ENCODE data around the gene DYRK1A.
"Not testable (repeated sequence)": the region's sequence is repeated elsewhere in the genome, so short reads cannot be mapped to it uniquely, and the experiment has no call there.

DYRK1A gene

DNA sequence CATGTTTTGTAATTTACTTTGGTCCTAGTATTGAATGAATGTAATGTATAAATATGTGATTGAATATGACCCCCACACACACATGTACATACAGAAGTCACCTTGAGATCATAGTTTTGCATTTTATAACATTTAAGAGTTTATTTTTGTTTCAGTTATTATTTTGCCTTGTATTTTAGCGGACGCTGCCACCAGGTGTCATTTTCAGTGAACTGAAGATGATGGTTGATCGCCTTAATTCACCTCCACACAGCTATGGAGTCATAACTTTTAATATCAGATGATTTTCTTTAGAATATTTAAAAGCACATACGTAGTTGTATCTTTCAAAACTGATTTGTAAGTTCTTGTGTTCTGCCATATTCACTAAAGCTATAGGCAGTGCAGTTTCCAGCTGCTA lies 130.4 kb downstream of the DYRK1A start:
- DNase-seq, result no peak

- no peak for DNase-seq
These were observed 132.1 kb downstream of the DYRK1A start for GRCh38 chr21:37498664-37499063.

DNA sequence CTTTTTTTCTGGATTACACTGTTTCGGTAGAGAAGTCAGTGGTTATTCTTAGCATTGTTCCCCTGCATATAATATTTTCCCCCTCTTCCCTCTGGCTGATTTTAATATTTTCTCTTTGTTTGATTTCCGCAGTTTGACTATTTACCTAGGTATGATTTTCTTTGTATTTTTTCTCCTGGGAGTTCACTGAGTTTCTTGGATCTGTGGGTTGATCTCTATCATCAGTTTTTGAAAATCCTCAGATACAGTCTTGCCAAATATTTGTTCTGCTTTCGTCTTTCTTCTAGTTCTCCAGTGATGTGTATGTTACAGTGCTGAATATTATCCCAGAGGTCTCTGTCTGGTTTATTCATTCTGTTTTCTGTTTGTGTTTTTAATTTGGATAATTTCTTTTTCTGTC lies 136.4 kb downstream of the DYRK1A start:
- DNase-seq, result no peak

- no peak for DNase-seq
These were observed 137.4 kb downstream of the DYRK1A start for GRCh38 chr21:37503848-37504467.

GRCh38 chr21:37505963-37506362 lies 139.4 kb downstream of the DYRK1A start:
- DNase-seq, result no peak

- DNase-seq, result no peak
These were observed 141.1 kb downstream of the DYRK1A start for GRCh38 chr21:37507716-37508115.

- DNase-seq, result no peak
These were observed 141.8 kb downstream of the DYRK1A start for GRCh38 chr21:37508341-37508740.

DNA sequence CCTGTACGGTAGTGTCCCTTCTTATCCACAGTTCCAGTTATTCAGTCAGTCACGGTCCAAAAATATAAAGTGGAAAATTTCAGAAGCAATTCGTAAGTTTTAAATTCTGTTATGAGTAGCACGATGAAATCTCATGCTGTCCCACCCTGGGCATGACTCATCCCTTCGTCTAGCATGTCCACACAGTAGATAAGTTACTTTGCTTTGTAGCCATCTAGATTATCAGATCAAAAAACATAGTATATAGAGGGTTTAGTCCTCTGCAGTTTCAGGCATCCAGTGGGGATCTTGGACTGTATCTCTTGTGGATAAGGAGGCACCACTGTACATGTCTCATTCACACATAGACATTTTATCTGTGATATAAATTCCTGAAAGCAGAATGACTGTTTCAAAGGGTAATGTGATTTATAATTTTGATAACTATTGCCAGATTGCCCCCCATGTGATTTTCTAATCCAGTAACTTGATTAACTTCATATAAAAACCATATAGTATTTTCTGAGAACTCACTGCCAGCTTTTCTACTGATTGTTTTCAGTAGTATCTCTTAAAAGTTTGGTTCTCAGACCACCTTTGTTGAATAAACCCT lies 143.3 kb downstream of the DYRK1A start:
- DNase-seq, result no peak

GRCh38 chr21:37511848-37512247 lies 145.3 kb downstream of the DYRK1A start:
- DNase-seq, result no peak

DNA sequence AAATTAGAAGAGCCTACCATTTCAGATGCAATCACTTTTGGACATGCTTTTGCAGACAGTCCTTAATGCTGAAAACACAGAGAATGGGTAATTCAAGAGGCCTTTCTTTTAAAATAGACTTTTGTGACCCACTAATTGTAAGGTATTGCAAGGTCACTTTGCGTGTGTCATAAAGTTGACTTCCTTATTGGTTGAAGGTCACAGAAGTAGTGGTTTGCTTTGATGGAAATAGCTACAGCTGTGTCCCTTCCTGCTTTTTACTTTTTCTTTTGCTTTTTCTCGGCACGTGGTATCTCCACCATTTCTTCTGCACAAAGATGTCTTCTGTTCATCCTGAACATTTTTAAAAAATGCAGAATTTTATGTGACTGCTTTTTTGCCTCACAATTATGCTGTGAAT lies 146.8 kb downstream of the DYRK1A start:
- no peak for DNase-seq

GRCh38 chr21:37514038-37514667 lies 147.6 kb downstream of the DYRK1A start:
- DNase-seq, result no peak

GRCh38 chr21:37516998-37517397 lies 150.4 kb downstream of the DYRK1A start:
- DNase-seq, result no peak

GRCh38 chr21:37520801-37521200 lies 154.2 kb downstream of the DYRK1A start:
- no peak for DNase-seq

GRCh38 chr21:37521658-37522057 lies 155.1 kb downstream of the DYRK1A start:
- no peak for DNase-seq

DNA sequence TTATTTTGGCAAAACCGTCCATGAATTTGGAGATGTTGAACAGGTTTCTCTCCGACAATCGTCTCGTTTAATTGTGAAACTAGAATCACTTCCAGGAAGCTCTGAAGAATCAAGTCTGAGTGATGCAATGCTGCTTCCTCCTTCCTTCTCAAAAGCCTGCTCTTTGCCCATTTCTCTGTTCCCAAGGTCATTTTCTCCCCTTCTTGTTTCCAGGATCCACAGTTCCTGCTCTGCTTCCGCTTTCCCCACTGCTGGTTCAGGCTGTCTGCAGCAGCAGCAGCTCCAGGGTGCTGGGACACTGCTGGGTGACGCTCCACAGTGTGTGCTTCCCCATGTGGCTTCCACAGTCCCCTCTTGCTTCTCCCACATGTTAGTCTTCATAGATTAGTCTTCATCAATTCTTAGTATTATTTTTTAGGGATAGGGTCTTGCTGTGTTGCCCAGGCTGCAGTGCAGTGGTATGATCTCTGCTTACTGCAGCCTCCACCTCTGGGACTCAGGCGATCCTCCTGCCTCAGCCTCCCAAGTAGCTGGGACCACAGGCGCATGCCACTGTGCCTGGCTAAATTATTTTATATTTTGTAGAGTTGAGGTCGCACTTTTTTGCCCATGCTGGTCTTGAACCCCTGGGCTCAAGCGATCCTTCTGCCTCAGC lies 156.2 kb downstream of the DYRK1A start:
- no peak for DNase-seq

DNA sequence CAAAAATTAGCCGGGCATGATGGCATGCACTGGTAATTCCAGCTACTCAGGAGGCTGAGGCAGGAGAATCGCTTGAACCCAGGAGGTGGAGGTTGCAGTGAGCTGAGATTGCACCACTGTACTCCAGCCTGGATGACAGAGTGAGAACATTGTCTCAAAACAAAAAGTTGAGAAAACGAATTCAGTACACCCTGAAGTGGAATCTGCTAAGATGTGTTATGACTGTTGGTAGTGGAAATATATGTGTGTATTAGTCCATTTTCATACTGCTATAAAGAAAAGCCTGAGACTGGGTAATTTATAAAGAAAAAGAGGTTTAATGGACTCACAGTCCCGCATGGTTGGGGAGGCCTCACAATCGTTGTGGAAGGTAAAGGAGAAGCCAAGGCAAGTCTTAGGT lies 158.4 kb downstream of the DYRK1A start:
- DNase-seq, result not testable (repeated sequence)

DNA sequence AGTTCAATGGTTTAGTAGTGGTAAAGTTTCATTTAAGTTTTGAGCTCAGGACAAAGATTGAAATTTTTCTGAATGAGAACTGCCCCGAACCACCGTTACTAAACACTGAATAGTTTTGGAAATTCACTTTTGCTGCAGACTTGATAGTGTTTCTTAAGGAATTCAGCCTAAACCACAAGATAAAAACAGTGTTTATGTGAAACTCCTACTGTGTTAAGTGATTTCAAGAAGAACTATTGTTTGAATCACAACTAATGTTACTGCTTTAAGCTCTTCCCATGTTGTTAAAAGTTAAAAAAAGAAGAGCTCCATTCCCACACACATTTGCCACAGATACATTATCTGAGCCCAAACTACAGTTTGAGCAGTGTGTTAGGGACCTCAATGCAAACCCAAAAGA lies 159.2 kb downstream of the DYRK1A start:
- no peak for DNase-seq

DNA sequence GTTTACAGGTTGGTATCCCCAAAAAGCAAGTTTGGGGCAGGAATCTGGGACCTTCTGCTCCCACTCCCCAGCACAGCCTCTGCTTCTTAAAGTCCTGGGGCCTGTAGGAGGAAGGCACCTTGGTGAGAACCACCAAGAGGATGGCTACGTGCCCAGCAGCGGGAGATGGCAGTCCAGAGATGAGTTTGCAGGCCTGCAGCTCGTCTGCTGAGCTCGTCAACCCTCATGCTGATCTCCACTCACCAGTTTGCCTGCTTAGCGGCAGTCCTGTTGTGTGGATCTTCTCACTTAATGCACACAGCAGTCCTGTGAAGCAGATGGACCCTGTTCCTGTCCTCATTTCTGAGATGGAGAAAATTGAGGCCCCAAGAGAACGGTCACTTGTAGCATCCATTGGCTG lies 160.5 kb downstream of the DYRK1A start:
- no peak for DNase-seq

- DNase-seq, result no peak
These were observed 161.1 kb downstream of the DYRK1A start for GRCh38 chr21:37527716-37528115.

DNA sequence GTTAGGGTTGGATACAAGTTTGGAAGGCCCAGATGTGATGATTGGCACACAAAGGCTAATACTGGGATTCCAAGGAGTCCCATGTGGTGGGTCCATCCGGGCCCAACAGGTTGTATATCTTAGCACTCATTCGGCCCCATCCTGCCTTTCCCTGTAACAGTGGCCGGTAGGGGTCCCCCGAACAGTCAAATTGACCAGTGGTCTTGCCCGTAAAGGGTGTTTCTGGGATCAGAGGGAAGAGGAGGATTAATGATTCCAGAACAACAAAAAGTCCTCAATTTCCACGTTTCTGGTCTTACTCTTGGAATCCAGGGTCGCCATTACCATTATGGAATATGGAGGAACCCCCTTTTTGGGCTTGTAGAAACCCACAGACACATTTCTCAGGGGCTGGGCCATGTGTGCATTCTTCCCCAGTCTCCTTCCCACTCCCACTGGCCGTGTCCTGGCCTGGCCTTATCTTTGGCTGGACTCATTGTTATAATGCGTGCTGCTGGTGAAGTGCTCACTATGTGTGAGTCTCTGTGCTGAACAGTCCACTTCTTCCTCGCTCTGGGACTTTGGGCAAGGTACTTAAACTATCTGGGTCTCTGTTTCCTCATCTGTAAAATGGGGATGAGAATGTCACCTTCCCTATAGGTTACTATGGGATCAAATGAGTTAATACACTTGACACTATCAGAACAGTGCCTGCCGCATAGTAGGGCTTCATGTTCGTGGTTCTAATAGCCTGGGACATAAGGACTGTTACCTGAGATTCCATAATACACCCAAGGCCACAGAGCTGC lies 161.8 kb downstream of the DYRK1A start:
- no peak for DNase-seq

GRCh38 chr21:37529649-37530048 lies 163.1 kb downstream of the DYRK1A start:
- no peak for DNase-seq

GRCh38 chr21:37530901-37531351 lies 164.4 kb downstream of the DYRK1A start:
- DNase-seq, result no peak

- DNase-seq, result no peak
These were observed 164.9 kb downstream of the DYRK1A start for GRCh38 chr21:37531431-37531932.
